Trophoblast cell (in vitro differentiated cells and primary cell): Measurements from ENCODE around the gene STRADA.

Experiments used
- DNase-seq, 2 donors: peaks; one replicate each; pipeline ENCODE4 v3.0.0-alpha.2; 2016
- H2AFZ ChIP-seq: 2 replicates; pipeline ENCODE4 v1.6.1; 2013; ENCODE audit warnings: low read length, moderate library complexity, mild to moderate bottlenecking; ENCODE audit not compliant: insufficient read depth, poor library complexity
- H2AK5ac ChIP-seq: 2 replicates; pipeline ENCODE4 v1.6.1; 2013; ENCODE audit warnings: mild to moderate bottlenecking, low read length
- H2BK120ac ChIP-seq: 2 replicates; pipeline ENCODE4 v1.6.1; 2013; ENCODE audit warnings: low read length, mild to moderate bottlenecking, moderate library complexity; ENCODE audit not compliant: insufficient read depth, poor library complexity
- H2BK12ac ChIP-seq: 2 replicates; pipeline ENCODE4 v1.6.1; 2013; ENCODE audit warnings: mild to moderate bottlenecking, low read length, moderate library complexity
- H2BK5ac ChIP-seq: 2 replicates; pipeline ENCODE4 v1.6.1; 2013; ENCODE audit warnings: low read length, low read depth, moderate library complexity, mild to moderate bottlenecking; ENCODE audit not compliant: poor library complexity
- H3K14ac ChIP-seq: 2 replicates; pipeline ENCODE4 v1.6.1; 2013; ENCODE audit warnings: mild to moderate bottlenecking, low read length
- H3K18ac ChIP-seq: 2 replicates; pipeline ENCODE4 v1.6.1; 2013; ENCODE audit warnings: mild to moderate bottlenecking, low read length
- H3K23ac ChIP-seq: 2 replicates; pipeline ENCODE4 v1.6.1; 2013; ENCODE audit warnings: low read length
- H3K27ac ChIP-seq: 2 replicates; pipeline ENCODE4 v1.5.1; 2013; ENCODE audit warnings: low read depth, mild to moderate bottlenecking, inconsistent platforms, low read length, moderate library complexity
- H3K27me3 ChIP-seq: 2 replicates; pipeline ENCODE4 v1.6.1; 2013; ENCODE audit warnings: inconsistent platforms, mild to moderate bottlenecking, low read length, moderate library complexity; ENCODE audit not compliant: insufficient read depth
- H3K36me3 ChIP-seq, 2 experiments: 1 replicate in 1 of 2; 2 replicates in 1 of 2; pipeline ENCODE4 v1.6.1; 2013; ENCODE audit warnings: low read length in 2 of 2, mild to moderate bottlenecking in 2 of 2, moderate library complexity in 1 of 2; ENCODE audit not compliant: insufficient read depth in 2 of 2, control insufficient read depth in 1 of 2
- H3K4ac ChIP-seq: 2 replicates; pipeline ENCODE4 v1.6.1; 2013; ENCODE audit warnings: low read depth, mild to moderate bottlenecking, low read length, moderate library complexity
- H3K4me1 ChIP-seq, 2 experiments: 1 replicate in 1 of 2; 2 replicates in 1 of 2; pipeline ENCODE4 v1.6.1; 2013; ENCODE audit warnings: low read length in 2 of 2, mild to moderate bottlenecking in 2 of 2, moderate library complexity in 1 of 2; ENCODE audit not compliant: insufficient read depth in 2 of 2, control insufficient read depth in 1 of 2
- H3K4me2 ChIP-seq: 2 replicates; pipeline ENCODE4 v1.6.1; 2013; ENCODE audit warnings: inconsistent platforms, mild to moderate bottlenecking, low read length, moderate library complexity
- H3K4me3 ChIP-seq: 2 replicates; pipeline ENCODE4 v1.5.1; 2013; ENCODE audit warnings: mild to moderate bottlenecking, low read depth, low read length, inconsistent platforms
- H3K79me1 ChIP-seq: one replicate; pipeline ENCODE4 v1.6.1; 2013; ENCODE audit warnings: low read length
- H3K79me2 ChIP-seq: 2 replicates; pipeline ENCODE4 v1.6.1; 2013; ENCODE audit warnings: low read length, mild to moderate bottlenecking; ENCODE audit not compliant: control insufficient read depth, insufficient read depth, poor library complexity
- H3K9ac ChIP-seq: 2 replicates; pipeline ENCODE4 v1.6.1; 2013; ENCODE audit warnings: mild to moderate bottlenecking, low read length
- H3K9me3 ChIP-seq: 2 replicates; pipeline ENCODE4 v1.6.1; 2013; ENCODE audit warnings: low read depth, mild to moderate bottlenecking, control low read depth, inconsistent platforms, low read length; ENCODE audit not compliant: insufficient read depth
- H4K12ac ChIP-seq: 2 replicates; pipeline ENCODE4 v1.6.1; 2013; ENCODE audit warnings: low read depth, mild to moderate bottlenecking, low read length, moderate library complexity
- H4K8ac ChIP-seq: 2 replicates; pipeline ENCODE4 v1.6.1; 2013; ENCODE audit warnings: low read depth, mild to moderate bottlenecking, low read length, moderate library complexity
- H4K91ac ChIP-seq: one replicate; pipeline ENCODE4 v1.6.1; 2013; ENCODE audit warnings: low read depth, mild to moderate bottlenecking, low read length, moderate library complexity
- WGBS: extraction: QIAGEN DNeasy Blood & Tissue Kit; methylation state at CpG from one replicate; pipeline ENCODE4 v1.1.7; 2013; ENCODE audit warnings: missing lambda C conversion rate; ENCODE audit not compliant: insufficient read length, insufficient coverage; ENCODE audit errors: extremely low coverage; 5-methylcytosine and 5-hydroxymethylcytosine counted together

STRADA gene

DNA sequence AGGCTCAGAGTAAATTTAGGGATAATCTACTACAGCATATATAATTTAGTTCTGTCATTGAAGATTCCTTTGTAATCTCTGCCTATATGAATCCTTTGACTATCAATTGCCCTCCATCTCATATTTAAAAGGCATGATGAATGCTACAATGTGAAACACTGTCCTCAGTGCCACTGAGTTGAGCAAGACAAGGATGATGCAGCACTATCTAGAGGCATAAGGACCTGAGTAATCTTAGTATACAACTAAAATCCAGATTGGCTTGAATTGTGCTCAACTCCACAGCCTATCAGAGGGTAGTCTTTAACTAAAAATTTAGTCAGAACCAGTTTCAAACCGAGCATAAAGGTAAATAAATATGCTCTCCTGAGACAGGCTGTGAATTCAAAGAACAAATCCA is 11.6 kb upstream of the STRADA start:
- H3K79me1 ChIP-seq = no peaks in the 10 kb centered on the region
- H4K12ac ChIP-seq = no peak overlapping the region
- no peaks in the 10 kb centered on the region for H3K9me3 ChIP-seq
- H4K91ac ChIP-seq = no peak overlapping the region
- no peak overlapping the region for H3K14ac ChIP-seq
- no peak overlapping the region for H2BK120ac ChIP-seq
- WGBS = no CpG with 5 or more reads among the region's 1 CpG
- no peak overlapping the region for H2AFZ ChIP-seq
- H3K4ac ChIP-seq = no peak overlapping the region
- no peak overlapping the region for H2BK12ac ChIP-seq
- H3K9ac ChIP-seq = no peak overlapping the region
- no peak overlapping the region for H3K18ac ChIP-seq
- no peak overlapping the region for H3K4me2 ChIP-seq
- H3K27me3 ChIP-seq = no peaks in the 10 kb centered on the region
- H3K4me1 ChIP-seq = no peaks in the 10 kb centered on the region
- H3K36me3 ChIP-seq = peaks cover 29 to 41% of the 10 kb centered on the region in 2 experiments
- H3K4me3 ChIP-seq = no peak overlapping the region
- no peaks in the 10 kb centered on the region for H3K79me2 ChIP-seq
- no peak overlapping the region for H2AK5ac ChIP-seq
- H2BK5ac ChIP-seq = no peak overlapping the region
- no peak overlapping the region for H4K8ac ChIP-seq
- H3K27ac ChIP-seq = no peak overlapping the region
- H3K23ac ChIP-seq = no peak overlapping the region
- peak in 1 of 2 donors; percentile 15 for DNase-seq

DNA sequence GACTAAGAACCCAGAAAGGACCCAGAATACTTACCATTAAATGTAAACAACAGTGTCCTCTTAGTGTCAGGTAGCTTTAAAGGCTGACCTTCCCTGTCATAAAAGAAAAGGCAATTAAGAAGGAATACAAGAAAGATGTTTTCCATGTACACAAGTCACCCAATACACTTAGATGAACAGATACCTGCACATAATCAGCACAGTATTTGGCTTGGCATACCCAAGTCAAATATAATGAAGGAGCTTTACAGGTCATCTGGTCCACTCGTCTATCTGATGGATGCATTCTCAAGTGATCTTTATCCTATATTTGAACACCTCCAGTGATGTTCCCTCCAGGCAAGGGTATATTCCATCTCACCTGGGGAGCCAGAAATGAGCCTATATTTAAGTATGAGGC is 11.1 kb upstream of the STRADA start:
- H3K18ac ChIP-seq = no peak overlapping the region
- H3K4me3 ChIP-seq = no peak overlapping the region
- H2AFZ ChIP-seq = no peak overlapping the region
- no peaks in the 10 kb centered on the region for H3K4me1 ChIP-seq
- H2BK120ac ChIP-seq = no peak overlapping the region
- no peaks in the 10 kb centered on the region for H3K27me3 ChIP-seq
- H3K27ac ChIP-seq = no peak overlapping the region
- H3K79me1 ChIP-seq = no peaks in the 10 kb centered on the region
- WGBS = no CpG with 5 or more reads among the region's 1 CpG
- no peak overlapping the region for H3K4ac ChIP-seq
- no peak overlapping the region for H4K12ac ChIP-seq
- H3K79me2 ChIP-seq = no peaks in the 10 kb centered on the region
- H2AK5ac ChIP-seq = no peak overlapping the region
- peaks cover 29 to 37% of the 10 kb centered on the region in 2 experiments for H3K36me3 ChIP-seq
- no peak for DNase-seq
- no peak overlapping the region for H3K14ac ChIP-seq
- H2BK5ac ChIP-seq = no peak overlapping the region
- H4K8ac ChIP-seq = no peak overlapping the region
- no peak overlapping the region for H3K4me2 ChIP-seq
- no peak overlapping the region for H3K9ac ChIP-seq
- no peak overlapping the region for H2BK12ac ChIP-seq
- H4K91ac ChIP-seq = no peak overlapping the region
- no peaks in the 10 kb centered on the region for H3K9me3 ChIP-seq
- no peak overlapping the region for H3K23ac ChIP-seq

DNA sequence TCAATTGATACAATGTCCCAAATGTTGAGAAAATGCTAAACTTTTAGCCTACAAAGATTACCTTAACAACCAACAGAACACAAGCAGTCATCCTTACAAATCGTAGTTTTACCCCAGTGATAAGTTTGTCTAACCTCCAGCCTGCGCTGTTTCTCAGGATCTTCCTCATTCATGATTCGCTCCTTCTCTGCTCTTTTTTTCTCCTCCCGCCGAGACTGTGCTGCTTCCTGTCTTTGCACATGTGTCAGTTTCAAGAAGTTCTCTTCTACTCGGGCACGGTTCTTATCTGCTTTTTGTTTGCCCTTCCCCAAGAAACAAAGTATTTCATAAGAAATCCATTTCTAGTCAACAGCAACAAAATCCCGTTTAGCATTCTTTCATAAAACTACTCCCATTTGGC is 10.2 kb upstream of the STRADA start:
- no peak overlapping the region for H2AK5ac ChIP-seq
- H3K14ac ChIP-seq = no peak overlapping the region
- no peaks in the 10 kb centered on the region for H3K79me1 ChIP-seq
- H3K36me3 ChIP-seq = peaks cover 30 to 35% of the 10 kb centered on the region in 2 experiments
- H3K9ac ChIP-seq = no peak overlapping the region
- no peak overlapping the region for H3K4me3 ChIP-seq
- H3K4ac ChIP-seq = no peak overlapping the region
- H2BK12ac ChIP-seq = no peak overlapping the region
- no peak overlapping the region for H2BK5ac ChIP-seq
- no peaks in the 10 kb centered on the region for H3K79me2 ChIP-seq
- no peak overlapping the region for H4K12ac ChIP-seq
- WGBS = no CpG with 5 or more reads among the region's 8 CpGs
- H3K18ac ChIP-seq = no peak overlapping the region
- no peak overlapping the region for H4K8ac ChIP-seq
- H3K27ac ChIP-seq = no peak overlapping the region
- H3K4me2 ChIP-seq = no peak overlapping the region
- H2BK120ac ChIP-seq = no peak overlapping the region
- no peaks in the 10 kb centered on the region for H3K4me1 ChIP-seq
- H3K23ac ChIP-seq = no peak overlapping the region
- no peaks in the 10 kb centered on the region for H3K9me3 ChIP-seq
- H2AFZ ChIP-seq = no peak overlapping the region
- no peak overlapping the region for H4K91ac ChIP-seq
- no peak for DNase-seq
- no peaks in the 10 kb centered on the region for H3K27me3 ChIP-seq

DNA sequence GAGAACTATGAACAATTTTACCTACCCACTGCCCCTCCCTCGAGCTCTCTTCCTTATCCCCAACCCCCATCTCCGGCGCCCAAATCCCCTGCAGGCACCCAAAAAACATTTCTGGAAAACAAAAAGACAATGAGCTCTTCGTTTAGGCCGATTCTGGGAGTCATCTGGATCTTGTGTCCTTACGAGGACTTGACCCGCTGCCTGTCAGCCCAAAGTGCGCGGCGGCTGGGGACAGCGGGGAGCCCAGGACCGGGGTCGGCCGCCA is 524 bp downstream of the STRADA start:
- no peak overlapping the region for H2AK5ac ChIP-seq
- peak in 1 of 2 donors; percentile 38 for DNase-seq
- peaks cover 2 to 5% of the 10 kb centered on the region in 2 experiments for H3K4me1 ChIP-seq
- peak overlapping the region; percentile 81 for H2BK5ac ChIP-seq
- no peaks in the 10 kb centered on the region for H3K9me3 ChIP-seq
- no peak overlapping the region for H3K23ac ChIP-seq
- H3K14ac ChIP-seq = peak overlapping the region; percentile 68
- no peaks in the 10 kb centered on the region for H3K27me3 ChIP-seq
- H2BK120ac ChIP-seq = peak overlapping the region; percentile 83
- peaks cover 8% of the 10 kb centered on the region for H3K79me1 ChIP-seq
- peaks cover 2 to 5% of the 10 kb centered on the region in 2 experiments for H3K36me3 ChIP-seq
- peaks cover 5% of the 10 kb centered on the region for H3K79me2 ChIP-seq
- H3K9ac ChIP-seq = peak overlapping the region; percentile 77
- peak overlapping the region; percentile 60 for H3K4ac ChIP-seq
- peak overlapping the region; percentile 71 for H3K4me2 ChIP-seq
- WGBS = no CpG with 5 or more reads among the region's 14 CpGs
- H4K8ac ChIP-seq = peak overlapping the region; percentile 86
- no peak overlapping the region for H2BK12ac ChIP-seq
- H2AFZ ChIP-seq = peak overlapping the region; percentile 68
- peak overlapping the region; percentile 87 for H3K4me3 ChIP-seq
- H4K12ac ChIP-seq = peak overlapping the region; percentile 86
- H3K18ac ChIP-seq = peak overlapping the region; percentile 21
- H3K27ac ChIP-seq = peak overlapping the region; percentile 92
- H4K91ac ChIP-seq = peak overlapping the region; percentile 90
